CD4-positive, alpha-beta T cell treated with Interleukin-6 for 4 hours (primary cell): ENCODE data around the gene NLRP5.
A peak's percentile ranks its signal among the peaks of the same experiment; 100 is the strongest.
"Not testable (repeated sequence)": the region's sequence is repeated elsewhere in the genome, so short reads cannot be mapped to it uniquely, and the experiment has no call there.

Source experiments
- DNase-seq: peaks from one replicate; pipeline ENCODE4 v3.0.0-alpha.2; 2020; ENCODE audit warnings: mixed read lengths

The NLRP5 gene

DNA sequence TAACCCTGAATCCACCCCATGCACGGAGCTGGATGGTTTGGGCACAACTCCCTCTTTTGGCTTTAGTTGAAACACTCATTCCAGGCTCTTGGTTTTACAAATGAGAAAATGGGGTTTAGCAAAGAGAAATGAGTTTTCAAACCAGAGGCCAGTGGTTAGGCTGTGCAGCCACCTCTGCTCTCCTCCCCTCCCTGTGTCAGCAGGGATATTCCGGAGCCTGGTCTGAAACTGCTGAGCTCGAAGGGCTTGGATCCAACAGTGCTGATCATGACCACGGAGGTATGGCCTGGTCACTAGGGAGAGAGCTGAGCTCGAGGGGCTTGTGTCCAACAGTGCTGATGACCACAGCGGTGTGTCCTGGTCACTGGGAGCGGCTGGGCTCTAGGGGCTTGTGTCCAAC is 93.0 kb downstream of the NLRP5 start:
- no peak for DNase-seq

DNA sequence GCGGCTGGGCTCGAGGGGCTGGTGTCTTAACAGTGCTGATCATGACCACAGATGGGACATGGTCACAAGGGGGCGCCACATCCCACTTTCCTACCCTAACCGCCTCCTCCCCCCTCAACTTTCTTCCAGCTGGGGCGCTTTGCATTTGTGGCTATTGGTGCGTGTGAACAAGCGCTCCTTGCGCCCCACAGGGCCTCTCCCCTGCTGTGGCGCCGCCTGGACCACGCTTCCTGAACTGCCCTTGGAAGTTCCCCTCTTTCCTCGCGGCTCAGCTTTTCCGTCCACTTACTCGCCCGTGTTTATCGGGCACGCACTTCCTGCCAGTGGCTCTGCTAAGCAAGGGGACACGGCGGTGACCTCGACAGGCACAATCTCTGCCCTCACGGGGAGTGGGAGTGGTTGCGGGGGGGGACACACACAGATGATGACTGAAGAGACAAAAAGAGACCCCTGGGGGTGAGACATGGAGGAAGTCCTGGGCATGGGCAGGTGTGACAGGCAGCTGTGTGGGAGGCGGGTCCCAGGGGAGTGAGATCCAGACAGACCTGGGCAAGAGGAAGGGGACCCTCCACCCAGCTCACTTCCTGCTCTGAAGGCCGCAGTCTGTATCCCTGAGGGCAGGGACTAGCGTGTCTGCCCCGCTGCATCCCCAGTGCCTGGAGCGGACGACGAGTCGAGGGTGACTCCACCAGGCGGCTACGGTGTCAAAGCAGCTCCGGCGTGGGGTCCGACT is 94.3 kb downstream of the NLRP5 start:
- DNase-seq, result peak; percentile 72

DNA sequence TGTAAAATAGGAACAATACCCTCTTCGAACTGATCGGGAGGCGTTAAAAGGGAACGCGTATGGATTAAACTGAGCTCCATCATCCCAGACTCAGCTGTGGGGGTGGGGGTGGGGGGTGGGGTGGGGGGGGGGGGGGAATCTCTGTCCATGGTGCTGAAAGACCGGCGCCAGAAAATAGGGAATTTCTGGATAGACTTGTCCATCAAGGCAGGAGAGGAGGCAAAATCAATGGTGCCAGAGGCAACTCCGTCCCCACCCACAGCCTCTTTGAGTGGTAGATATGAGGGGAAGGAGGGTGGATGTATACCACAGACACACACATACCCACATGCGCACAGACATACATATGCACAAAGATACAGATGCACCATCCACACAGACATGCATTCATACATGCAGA is 97.1 kb downstream of the NLRP5 start:
- DNase-seq, result no peak

DNA sequence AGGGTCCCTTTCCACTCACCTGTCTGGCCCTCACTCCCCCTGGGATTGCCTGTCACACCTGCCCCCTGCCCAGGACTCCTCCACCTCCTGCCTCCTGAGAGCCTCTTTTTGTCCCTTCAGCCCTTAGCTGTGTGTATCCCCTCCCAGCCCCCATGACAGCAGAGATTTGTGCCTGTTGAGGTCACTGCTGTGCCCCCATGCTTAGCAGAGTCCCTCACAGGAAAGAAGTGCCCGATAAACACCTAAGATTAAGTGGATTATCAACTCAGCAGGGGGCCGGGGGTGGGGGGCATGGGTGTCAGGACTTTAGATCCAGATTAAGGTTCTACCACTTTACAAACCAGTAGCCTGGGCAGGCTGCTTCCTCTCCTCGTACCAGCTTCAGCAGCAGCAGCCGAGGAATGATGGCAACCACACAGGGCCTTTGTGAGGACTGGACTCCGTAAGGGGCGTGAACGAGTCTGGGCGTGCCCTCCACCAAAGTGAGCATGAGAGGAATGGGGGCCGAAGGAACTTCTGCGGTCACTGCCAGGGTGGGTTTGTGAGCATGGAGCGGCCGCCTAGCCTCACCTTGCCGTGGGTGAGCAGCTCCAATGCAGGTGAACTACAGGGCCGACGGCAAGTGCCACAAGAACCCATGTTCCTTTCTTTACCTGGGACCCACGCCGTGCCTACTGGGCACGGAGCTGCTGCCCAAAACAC is 98.4 kb downstream of the NLRP5 start:
- DNase-seq, result no peak

DNA sequence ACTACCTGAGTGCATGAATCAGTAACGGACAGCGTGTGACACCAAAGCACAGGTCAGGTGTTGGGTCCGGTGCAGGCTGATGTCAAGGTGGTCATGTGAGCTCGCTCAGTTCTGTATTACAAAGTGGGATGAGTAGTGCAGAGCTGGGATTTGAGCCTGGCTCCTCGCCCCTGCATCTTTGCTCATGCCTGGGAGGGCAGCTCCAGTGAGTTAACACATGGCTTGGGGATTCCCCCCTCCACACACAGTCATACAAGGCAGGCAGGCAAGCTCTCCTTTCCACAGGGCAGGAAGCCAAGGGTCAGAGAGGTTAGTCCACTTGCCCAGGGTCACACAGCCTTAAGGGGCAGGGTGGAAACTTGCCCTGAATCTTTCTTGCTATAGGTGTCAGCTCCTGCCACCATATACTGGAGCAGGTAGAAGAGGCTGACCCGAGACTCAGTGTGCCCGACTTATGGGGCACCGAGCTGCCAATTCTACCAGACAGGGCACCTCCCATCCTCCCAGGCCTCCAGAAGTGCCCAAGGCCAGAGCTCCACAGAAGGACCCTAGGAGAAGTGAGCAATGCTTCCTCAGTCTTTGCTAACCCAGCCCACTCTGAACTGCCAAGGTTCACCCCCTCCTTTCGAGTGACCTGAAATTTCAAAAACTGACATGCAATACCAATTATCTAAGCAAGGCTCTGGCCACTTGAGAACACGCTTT is 99.1 kb downstream of the NLRP5 start:
- DNase-seq, result no peak

DNA sequence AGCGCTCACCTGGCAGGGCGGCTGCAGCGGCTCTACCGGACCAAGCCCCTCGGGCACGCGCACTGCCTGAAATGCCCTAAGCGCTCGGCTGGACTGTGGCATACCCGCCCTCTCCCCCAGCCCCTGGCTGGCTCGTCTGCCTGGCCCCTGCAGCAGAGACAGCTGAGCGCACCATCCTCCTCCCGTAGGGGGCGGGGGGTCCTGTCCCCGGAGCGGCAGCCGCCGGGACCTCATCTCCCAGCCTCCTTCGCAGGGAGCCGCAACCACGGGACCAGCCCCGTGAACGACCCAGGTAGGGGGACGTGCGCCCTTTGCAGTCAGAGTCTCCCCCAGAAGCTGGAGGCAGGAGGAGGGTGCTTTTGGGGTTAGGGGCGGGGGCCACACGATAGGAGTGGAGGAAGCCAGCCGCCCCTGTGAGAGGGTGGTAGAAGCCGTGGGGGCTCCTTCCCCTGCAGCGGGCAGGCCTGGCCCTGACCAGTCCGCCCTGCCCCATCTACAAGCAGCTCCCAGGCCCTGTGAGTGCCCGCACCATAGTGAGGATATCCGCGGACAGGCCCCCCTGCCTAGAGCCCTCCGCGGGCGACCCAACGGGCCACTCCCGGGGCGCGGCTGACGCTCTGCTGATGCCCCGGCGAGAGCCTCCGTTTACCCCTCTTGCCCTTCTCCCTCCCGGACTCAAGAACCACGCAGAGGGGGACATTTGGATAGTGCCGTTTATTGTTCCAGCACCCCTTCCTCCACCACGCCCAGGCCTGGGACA is 100.3 kb downstream of the NLRP5 start:
- no peak for DNase-seq

DNA sequence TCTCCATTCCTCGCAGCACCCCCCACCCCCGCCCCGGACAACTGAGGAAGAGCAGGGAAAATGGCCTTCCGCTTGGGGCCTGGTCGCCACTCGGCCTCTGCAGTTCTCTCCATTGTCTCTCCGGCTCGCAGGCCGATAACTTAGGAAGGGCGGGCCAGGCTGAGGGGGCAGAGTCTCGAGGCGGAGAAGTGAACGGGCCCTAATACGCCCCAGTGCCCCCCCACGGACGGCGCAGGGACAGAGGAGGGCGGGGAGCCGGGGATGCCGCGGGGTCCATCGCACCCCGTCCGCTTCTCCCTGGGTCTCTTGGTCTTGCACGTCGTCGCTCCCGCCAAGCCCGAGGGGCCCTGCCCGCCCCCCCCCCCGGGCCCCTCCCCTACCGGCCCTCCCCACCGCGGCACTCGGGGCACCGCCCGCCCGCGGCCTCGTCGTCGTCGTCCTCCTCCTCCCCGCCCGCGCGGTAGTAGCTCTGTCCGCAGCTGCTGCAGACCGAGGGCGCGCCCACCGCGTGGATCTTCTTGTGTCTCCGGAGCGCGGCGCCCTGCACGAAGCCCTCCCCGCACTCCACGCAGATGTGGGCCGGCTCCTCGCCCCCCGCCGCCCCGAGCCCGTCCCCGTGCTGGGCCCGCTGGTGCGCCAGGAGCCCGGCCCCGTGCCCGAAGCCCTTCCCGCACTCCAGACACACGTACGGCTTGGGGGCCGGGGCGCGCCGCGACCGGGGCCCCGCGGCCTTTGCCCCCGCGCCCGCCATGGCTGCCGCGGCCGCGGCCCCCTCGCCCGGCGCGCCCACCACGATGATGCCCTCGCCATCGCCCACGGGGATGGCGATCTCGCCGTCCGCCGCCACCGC is 101.3 kb downstream of the NLRP5 start:
- no peak for DNase-seq

DNA sequence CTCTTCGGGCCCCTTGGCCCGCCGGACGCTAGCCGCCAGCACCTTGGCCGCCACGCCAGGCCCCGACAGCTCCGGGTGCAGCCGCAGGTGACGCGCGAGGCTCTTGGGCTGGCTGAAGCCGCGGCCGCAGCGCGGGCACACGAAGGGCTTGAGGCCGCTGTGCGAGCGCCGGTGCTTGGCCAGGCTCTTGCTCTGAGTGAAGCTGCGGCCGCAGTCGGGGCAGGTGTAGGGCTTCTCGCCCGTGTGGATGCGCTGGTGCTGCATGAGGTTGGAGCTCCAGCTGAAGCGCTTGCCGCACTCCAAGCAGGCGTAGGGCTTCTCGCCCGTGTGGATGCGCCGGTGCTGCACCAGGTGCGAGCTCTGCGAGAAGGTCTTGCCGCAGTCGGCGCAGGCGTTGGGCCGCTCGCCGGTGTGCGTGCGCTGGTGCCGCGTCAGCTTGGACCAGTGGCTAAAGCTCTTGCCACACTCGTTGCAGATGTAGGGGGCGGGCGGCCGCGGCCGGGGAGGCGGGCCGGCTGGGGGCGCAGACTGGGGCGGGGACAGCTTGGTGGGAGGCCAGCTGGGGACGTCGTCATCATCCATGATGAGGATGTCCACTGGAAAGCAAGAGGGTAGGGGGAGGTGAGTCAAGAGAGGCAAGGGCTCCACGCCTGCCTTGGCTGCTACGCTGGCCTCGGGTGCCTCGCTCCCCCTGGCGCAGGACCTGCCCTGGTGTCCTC is 102.1 kb downstream of the NLRP5 start:
- DNase-seq, result no peak

DNA sequence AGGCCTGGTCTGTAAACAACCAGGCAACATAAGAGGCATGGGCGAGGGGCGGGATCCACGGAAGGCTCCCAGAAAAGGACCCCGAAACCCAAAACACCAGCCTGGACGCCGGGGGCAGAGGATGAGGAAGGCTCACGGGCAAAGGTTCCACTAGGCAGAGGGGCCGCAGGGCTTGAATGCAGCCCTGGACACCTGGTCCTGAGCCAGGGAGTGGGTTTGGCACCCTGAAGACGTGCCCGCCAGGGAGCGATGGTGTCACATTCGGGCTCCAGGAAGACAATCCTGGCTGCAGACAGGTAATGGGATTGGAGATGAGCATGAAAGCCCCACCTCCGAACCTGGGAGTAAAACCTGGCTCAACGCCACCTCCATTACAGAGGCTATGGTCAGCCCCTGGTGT is 102.8 kb downstream of the NLRP5 start:
- DNase-seq, result no peak

DNA sequence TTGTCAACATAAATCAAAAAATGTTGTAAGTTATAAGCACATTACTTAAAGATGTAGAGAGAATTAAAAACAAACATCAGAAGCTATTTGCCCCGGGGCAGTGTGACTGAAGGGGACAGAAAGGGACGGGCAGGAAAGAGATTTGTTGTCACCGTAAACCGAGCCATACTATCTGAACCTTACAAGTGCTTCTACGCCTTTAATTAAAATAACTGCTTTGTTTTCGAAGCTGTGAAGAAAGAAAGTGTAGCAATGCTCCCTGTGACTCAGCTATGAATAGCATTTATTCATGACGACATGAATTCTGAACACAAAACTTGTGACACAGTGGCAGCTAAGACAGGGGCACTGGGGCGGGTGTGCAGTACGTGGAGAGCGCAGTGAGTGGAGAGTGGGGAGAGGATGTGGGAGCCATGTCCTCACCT is 104.5 kb downstream of the NLRP5 start:
- DNase-seq, result no peak

DNA sequence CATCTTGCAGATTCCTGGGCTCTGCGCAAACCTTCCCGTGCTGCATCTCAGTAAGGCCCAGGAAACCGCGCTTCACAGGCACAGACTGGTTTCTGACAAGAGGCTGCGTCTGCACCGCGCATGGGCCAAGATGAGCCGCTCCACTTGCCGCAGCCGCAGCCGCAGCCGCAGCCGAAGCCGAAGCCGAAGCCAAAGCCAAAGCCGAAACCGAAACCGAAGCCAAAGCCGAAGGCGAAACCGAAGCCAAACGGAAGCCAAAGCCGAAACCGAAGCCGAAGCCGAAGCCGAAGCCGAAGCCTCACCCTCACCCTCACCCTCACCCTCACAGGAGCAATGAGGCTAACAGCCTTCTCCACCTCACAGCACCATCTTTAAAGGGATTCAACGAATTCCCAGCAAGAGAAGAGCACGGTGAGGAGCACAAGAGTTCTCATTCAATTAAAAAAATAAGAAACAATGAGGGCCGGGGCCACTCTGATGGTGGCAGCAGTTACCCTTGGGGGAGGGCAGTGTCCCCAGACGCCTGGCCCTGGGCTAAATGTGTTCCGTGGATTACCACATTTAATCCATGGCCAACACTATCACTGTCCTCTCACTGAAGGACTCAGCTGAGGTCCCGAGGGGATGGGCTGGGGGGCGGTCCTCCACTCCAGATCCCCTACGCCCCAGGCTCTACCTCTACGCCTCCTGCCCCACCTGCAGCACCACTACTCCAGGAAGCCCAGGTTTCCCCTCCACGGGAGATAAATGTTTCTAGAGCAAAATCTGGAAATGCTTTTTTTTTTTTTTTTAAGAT is 105.4 kb downstream of the NLRP5 start:
- peak; percentile 12 for DNase-seq

DNA sequence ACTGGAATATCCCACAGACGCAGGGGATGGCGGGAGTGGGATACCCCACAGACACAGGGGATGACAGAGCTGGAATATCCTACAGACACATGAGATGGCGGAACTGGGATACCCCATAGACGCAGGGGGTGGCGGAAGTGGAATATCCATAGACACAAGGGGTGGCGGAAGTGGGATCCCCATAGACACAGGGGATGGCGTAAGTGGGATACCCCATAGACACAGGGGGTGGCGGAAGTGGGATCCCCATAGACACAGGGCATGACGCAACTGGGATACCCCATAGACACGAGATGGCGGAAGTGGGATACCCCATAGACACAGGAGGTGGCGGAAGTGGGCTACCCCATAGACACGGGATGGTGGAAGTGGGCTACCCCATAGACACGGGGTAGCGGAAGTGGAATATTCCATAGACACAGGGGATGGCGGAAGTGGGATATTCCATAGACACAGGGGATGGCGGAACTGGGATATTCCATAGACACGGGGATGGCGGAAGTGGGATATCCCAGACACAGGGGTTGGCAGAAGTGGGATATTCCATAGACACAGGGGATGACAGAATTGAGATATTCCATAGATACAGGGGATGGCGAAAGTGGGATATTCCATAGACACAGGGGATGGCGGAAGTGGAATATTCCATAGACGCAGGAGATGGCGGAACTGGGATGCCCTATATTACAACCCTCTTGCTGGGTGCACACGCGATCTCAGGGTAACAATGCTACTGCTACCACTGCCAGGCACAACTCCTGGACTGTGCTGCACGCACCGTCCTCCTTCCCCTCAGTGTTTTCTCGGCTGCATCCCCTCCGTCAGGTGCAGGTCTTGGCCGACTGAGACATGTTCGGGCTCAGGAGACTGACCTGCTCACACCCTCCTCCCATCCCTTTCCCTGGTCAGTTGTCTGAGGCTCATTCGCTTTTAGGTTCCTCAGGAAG is 106.4 kb downstream of the NLRP5 start:
- no peak for DNase-seq

DNA sequence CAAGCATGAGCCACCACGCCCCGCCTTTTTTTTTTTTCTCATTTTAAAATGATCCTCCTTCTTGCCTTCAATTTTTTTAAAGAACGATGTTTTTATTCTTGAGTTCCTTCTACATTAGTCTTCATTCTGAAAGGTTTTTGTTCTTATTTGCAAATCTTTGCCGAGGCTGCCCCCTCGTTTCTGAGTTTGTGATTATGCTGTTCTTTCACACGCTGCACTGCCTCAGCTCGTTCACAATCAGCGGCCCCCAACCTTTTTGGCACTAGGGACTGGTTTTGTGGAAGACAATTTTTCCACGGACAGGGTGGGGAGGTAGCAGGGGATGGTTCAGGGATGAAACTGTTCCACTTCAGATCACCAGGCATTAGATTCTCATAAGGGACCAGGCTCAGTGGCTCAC is 107.9 kb downstream of the NLRP5 start:
- no peak for DNase-seq

DNA sequence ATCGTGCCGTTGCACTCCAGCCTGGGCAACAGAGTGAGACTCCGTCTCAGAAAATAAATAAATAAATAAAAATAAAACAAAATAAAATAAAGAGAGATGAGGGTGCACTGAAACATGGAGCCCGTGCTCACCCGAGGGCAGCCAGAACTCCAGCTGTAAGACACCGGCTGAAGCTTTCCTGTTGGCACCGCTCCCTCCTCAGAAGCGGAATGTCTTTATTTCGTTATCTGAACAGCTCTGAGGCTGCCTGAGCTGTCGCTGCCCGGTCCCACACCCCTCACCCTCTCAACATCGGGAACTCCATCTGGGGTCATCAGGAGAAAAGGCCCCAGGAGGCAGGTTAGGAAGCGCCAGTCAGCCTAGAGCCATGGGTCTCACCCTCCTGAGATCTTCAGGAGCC is 110.1 kb downstream of the NLRP5 start:
- DNase-seq, result no peak

DNA sequence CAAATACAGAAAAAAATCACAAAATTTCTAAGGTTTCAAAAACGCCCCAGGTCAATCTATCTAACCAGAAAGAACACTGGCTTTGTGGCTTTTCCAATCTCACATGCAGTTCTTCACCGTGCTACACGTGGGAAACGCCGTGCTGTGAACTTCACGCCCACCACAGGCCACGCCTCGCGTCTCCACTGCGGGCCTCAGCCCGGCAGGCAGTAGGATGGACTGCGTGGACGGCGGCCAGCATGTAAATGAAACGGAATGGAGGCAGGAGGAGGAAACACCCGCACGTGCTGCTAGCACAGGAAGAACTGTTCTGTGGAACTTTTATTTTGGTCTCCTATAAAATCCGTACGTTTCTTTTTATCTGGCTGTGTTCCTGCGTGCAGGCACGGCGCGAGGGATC is 110.7 kb downstream of the NLRP5 start:
- DNase-seq, result no peak

DNA sequence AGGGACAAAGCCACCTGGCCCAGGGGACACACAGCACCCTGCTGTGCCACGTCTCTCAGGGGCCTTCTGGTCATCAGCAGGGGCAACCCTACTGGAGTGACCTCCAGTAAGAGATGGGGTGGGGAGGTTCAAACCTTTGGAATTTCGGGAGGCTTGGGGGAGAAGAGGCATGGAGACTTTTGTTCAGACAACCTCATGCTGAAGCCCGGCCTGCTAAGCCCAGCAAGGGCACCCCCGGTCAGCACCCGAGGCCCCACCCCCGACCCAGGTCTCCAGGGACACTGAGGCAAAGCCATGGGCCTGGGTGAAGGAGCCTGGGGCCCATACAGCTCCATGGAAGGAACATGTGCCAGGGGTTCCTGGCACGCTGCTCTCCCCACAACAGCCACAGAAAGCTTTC is 111.2 kb downstream of the NLRP5 start:
- DNase-seq, result no peak

DNA sequence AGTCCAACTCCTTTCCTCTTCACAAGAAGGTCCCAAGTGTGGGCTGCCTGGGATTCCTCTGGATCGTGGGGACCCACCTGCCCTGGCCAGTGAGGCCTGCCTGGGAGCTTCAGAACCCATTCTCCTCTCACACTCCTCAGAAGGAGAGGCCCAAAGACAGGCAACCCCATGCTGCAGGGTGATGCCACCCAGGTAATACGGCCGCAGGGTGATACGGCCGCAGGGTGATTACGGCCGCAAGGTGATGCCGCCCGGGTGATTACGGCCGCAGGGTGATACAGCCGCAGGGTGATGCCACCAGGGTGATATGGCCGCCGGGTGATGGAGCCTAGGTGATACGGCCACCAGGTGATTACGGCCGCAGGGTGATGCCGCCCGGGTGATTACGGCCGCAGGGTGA is 111.7 kb downstream of the NLRP5 start:
- DNase-seq, result not testable (repeated sequence)

DNA sequence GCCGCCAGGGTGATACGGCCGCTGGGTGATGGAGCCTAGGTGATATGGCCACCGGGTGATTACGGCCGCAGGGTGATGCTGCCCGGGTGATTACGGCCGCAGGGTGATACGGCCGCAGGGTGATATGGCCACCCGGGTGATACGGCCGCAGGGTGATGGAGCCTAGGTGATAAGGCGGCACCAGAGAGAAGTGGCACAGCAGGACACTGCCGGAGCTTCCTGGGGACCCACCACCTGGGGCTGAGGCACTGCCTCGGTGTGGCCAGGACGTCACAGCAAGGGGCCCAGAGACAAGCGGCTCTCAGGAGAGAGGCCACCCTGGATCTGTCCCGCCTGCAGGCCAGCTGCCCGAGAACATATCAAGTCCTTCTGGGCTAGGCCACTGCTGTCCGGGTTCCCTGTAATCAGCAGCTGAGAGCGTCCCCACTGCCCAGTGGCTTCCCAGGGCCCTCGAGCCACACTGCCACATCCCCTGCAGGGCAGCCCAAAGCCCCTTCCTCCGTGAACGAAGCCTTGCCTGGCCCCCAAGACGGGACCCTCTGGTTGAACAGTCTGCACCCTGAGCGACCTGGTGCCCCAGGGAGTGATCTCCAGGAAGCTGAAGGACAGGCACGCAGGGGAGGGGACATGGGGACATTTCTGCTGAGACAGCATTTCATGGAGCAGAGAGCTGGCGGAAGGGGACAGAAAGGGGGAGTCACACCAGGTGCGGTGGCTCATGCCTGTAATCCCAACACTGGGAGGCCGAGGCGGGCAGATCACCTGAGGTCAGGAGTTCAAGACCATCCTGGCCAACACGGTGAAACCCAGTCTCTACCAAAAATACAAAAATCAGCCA is 112.4 kb downstream of the NLRP5 start:
- no peak for DNase-seq
